Measurements from ENCODE around the gene ELAVL4.

Gene ELAVL4

GRCh38 chr1:50126927-50127715, 18.4 kb downstream of the ELAVL4 start:
- Histone ChIP-seq H3K9ac (ENCODE audit: low read depth, low read length) (no peak overlapping the region), H3K36me3 (ENCODE audit: insufficient read depth, low read depth, low read length) (no peaks in the 10 kb centered on the region), H3K9me3 (ENCODE audit: insufficient read depth, low read depth, low read length) (no peaks in the 10 kb centered on the region), H3K27me3 (ENCODE audit: insufficient read depth, low read length) (no peaks in the 10 kb centered on the region), H3K4me3 (ENCODE audit: low read length) (no peak overlapping the region), H3K4me1 (ENCODE audit: insufficient read depth, low read length) (0 out of 2 replicates have a peak, but pooled peaks cover 5% of the 10 kb centered on the region), H3K27ac (ENCODE audit: low read length) (no peak overlapping the region)

GRCh38 chr1:50129201-50129600, 20.5 kb downstream of the ELAVL4 start:
- Histone ChIP-seq H3K36me3 (ENCODE audit: insufficient read depth, low read depth, low read length) (no peaks in the 10 kb centered on the region), H3K4me1 (ENCODE audit: insufficient read depth, low read length) (0 out of 2 replicates have a peak, but pooled peaks cover 5% of the 10 kb centered on the region), H3K9ac (ENCODE audit: low read depth, low read length) (no peak overlapping the region), H3K27ac (ENCODE audit: low read length) (no peak overlapping the region), H3K9me3 (ENCODE audit: insufficient read depth, low read depth, low read length) (no peaks in the 10 kb centered on the region), H3K27me3 (ENCODE audit: insufficient read depth, low read length) (no peaks in the 10 kb centered on the region), H3K4me3 (ENCODE audit: low read length) (no peak overlapping the region)

- no peak overlapping the region for H3K4me3 ChIP-seq (ENCODE audit: low read length)
- no peak overlapping the region for H3K27ac ChIP-seq (ENCODE audit: low read length)
- no peaks in the 10 kb centered on the region for H3K36me3 ChIP-seq (ENCODE audit: insufficient read depth, low read depth, low read length)
- no peaks in the 10 kb centered on the region for H3K9me3 ChIP-seq (ENCODE audit: insufficient read depth, low read depth, low read length)
- no peak overlapping the region for H3K9ac ChIP-seq (ENCODE audit: low read depth, low read length)
- 0 out of 2 replicates have a peak, but pooled peaks cover 5% of the 10 kb centered on the region for H3K4me1 ChIP-seq (ENCODE audit: insufficient read depth, low read length)
- H3K27me3 ChIP-seq (ENCODE audit: insufficient read depth, low read length): no peaks in the 10 kb centered on the region
These were observed 23.7 kb downstream of the ELAVL4 start for GRCh38 chr1:50132347-50132894.

GRCh38 chr1:50135716-50136115, 27.0 kb downstream of the ELAVL4 start:
- Histone ChIP-seq H3K9ac (ENCODE audit: low read depth, low read length) (no peak overlapping the region), H3K36me3 (ENCODE audit: insufficient read depth, low read depth, low read length) (no peaks in the 10 kb centered on the region), H3K27me3 (ENCODE audit: insufficient read depth, low read length) (no peaks in the 10 kb centered on the region), H3K4me1 (ENCODE audit: insufficient read depth, low read length) (peaks cover 6% of the 10 kb centered on the region; the same call in 1 of the 2 replicates), H3K27ac (ENCODE audit: low read length) (no peak overlapping the region), H3K9me3 (ENCODE audit: insufficient read depth, low read depth, low read length) (no peaks in the 10 kb centered on the region), H3K4me3 (ENCODE audit: low read length) (no peak overlapping the region)

- no peaks in the 10 kb centered on the region for H3K9me3 ChIP-seq (ENCODE audit: insufficient read depth, low read depth, low read length)
- H3K4me1 ChIP-seq (ENCODE audit: insufficient read depth, low read length): peaks cover 6% of the 10 kb centered on the region; the same call in 1 of the 2 replicates
- no peaks in the 10 kb centered on the region for H3K36me3 ChIP-seq (ENCODE audit: insufficient read depth, low read depth, low read length)
- no peak overlapping the region for H3K9ac ChIP-seq (ENCODE audit: low read depth, low read length)
- H3K27me3 ChIP-seq (ENCODE audit: insufficient read depth, low read length): no peaks in the 10 kb centered on the region
- H3K4me3 ChIP-seq (ENCODE audit: low read length): no peak overlapping the region
- no peak overlapping the region for H3K27ac ChIP-seq (ENCODE audit: low read length)
These were observed 30.8 kb downstream of the ELAVL4 start for GRCh38 chr1:50139339-50140181.

- no peaks in the 10 kb centered on the region for H3K36me3 ChIP-seq (ENCODE audit: insufficient read depth, low read depth, low read length)
- peaks cover 11% of the 10 kb centered on the region; the same call in 1 of the 2 replicates for H3K4me1 ChIP-seq (ENCODE audit: insufficient read depth, low read length)
- H3K9ac ChIP-seq (ENCODE audit: low read depth, low read length): no peak overlapping the region
- no peaks in the 10 kb centered on the region for H3K27me3 ChIP-seq (ENCODE audit: insufficient read depth, low read length)
- H3K9me3 ChIP-seq (ENCODE audit: insufficient read depth, low read depth, low read length): no peaks in the 10 kb centered on the region
- H3K4me3 ChIP-seq (ENCODE audit: low read length): no peak overlapping the region
- H3K27ac ChIP-seq (ENCODE audit: low read length): no peak overlapping the region
These were observed 31.4 kb downstream of the ELAVL4 start for GRCh38 chr1:50140182-50140447.

GRCh38 chr1:50147191-50147850, 38.6 kb downstream of the ELAVL4 start:
- no peak overlapping the region for H3K27ac ChIP-seq (ENCODE audit: low read length)
- no peaks in the 10 kb centered on the region for H3K9me3 ChIP-seq (ENCODE audit: insufficient read depth, low read depth, low read length)
- no peaks in the 10 kb centered on the region for H3K27me3 ChIP-seq (ENCODE audit: insufficient read depth, low read length)
- H3K4me1 ChIP-seq (ENCODE audit: insufficient read depth, low read length): peaks cover 17% of the 10 kb centered on the region
- no peak overlapping the region for H3K9ac ChIP-seq (ENCODE audit: low read depth, low read length)
- no peak overlapping the region for H3K4me3 ChIP-seq (ENCODE audit: low read length)
- no peaks in the 10 kb centered on the region for H3K36me3 ChIP-seq (ENCODE audit: insufficient read depth, low read depth, low read length)

GRCh38 chr1:50148142-50148923, 39.6 kb downstream of the ELAVL4 start:
- H3K36me3 ChIP-seq (ENCODE audit: insufficient read depth, low read depth, low read length): no peaks in the 10 kb centered on the region
- H3K4me1 ChIP-seq (ENCODE audit: insufficient read depth, low read length): peaks cover 17% of the 10 kb centered on the region
- no peaks in the 10 kb centered on the region for H3K9me3 ChIP-seq (ENCODE audit: insufficient read depth, low read depth, low read length)
- no peak overlapping the region for H3K27ac ChIP-seq (ENCODE audit: low read length)
- H3K4me3 ChIP-seq (ENCODE audit: low read length): no peak overlapping the region
- H3K27me3 ChIP-seq (ENCODE audit: insufficient read depth, low read length): no peaks in the 10 kb centered on the region
- H3K9ac ChIP-seq (ENCODE audit: low read depth, low read length): no peak overlapping the region

- no peaks in the 10 kb centered on the region for H3K9me3 ChIP-seq (ENCODE audit: insufficient read depth, low read depth, low read length)
- H3K27ac ChIP-seq (ENCODE audit: low read length): no peak overlapping the region
- no peak overlapping the region for H3K9ac ChIP-seq (ENCODE audit: low read depth, low read length)
- no peak overlapping the region for H3K4me3 ChIP-seq (ENCODE audit: low read length)
- no peaks in the 10 kb centered on the region for H3K27me3 ChIP-seq (ENCODE audit: insufficient read depth, low read length)
- H3K4me1 ChIP-seq (ENCODE audit: insufficient read depth, low read length): peaks cover 11% of the 10 kb centered on the region
- no peaks in the 10 kb centered on the region for H3K36me3 ChIP-seq (ENCODE audit: insufficient read depth, low read depth, low read length)
These were observed 43.5 kb downstream of the ELAVL4 start for GRCh38 chr1:50152236-50152635.

- Histone ChIP-seq H3K27ac (ENCODE audit: low read length) (no peak overlapping the region), H3K36me3 (ENCODE audit: insufficient read depth, low read depth, low read length) (no peaks in the 10 kb centered on the region)
These were observed 46.8 kb downstream of the ELAVL4 start for GRCh38 chr1:50155541-50155940.

More at GRCh38 chr1:50155541-50155940, 46.8 kb downstream of the ELAVL4 start:
- Histone ChIP-seq H3K9me3 (ENCODE audit: insufficient read depth, low read depth, low read length) (no peaks in the 10 kb centered on the region), H3K9ac (ENCODE audit: low read depth, low read length) (no peak overlapping the region), H3K4me1 (ENCODE audit: insufficient read depth, low read length) (peaks cover 6% of the 10 kb centered on the region; the same call in 1 of the 2 replicates), H3K4me3 (ENCODE audit: low read length) (no peak overlapping the region), H3K27me3 (ENCODE audit: insufficient read depth, low read length) (no peaks in the 10 kb centered on the region)

All from iPS-20b (cell line).